ENCODE measurements around the gene STARD9. TPM values are rescaled to one million over a fixed set of nuclear protein-coding genes. Genes with fewer than 3 reads are reported as not detected.

The STARD9 gene
- total RNA-seq, 6 experiments from 2014 or later: 0.70 to 3.1 (median 1.5) TPM

DNA sequence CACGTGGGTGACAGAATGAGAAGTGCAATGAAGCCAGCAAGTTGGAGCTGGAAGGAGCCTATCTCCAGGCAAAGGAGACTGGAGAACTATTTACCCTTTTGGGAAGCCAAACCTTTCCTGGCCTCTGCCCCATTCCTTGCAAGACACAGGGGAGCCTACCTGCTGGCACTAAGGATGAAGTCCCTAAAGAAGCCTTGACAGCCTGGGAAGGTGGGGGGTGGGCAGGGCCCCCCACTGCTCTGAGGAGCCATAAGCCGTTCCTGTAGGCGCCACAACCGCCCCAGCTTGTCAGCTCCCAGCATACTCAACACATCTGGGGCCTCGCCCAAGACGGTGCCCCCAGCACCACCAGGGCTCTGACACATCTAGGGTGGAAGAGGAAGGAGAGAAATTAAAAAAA lies 156.1 kb downstream of the STARD9 start:
- intact Hi-C loops (cut with DNase I): no loop called here

GRCh38 chr15:42732095-42732827 lies 156.9 kb downstream of the STARD9 start:
- WGBS (ENCODE audit: insufficient coverage, low coverage, low lambda C conversion rate, missing lambda C conversion rate): 93% methylated on average over 12 of the region's 15 CpGs
- peaks cover 0 to 71% (median 22%) of the 10 kb centered on the region in 4 donors for H3K36me3 ChIP-seq
- H3K27ac ChIP-seq: no peak overlapping the region
- intact Hi-C loops (cut with DNase I): no loop called here
- H3K4me1 ChIP-seq: peaks cover 0 to 8% (median 0%) of the 10 kb centered on the region in 4 donors
- ATAC-seq (no peak), DNase-seq (no peak)
- no peaks in the 10 kb centered on the region for H3K9me3 ChIP-seq
- TF ChIP-seq POLR2A (IDR thresholded peaks at IDR 0.05): no peak
- TF ChIP-seq, protein P1, sequence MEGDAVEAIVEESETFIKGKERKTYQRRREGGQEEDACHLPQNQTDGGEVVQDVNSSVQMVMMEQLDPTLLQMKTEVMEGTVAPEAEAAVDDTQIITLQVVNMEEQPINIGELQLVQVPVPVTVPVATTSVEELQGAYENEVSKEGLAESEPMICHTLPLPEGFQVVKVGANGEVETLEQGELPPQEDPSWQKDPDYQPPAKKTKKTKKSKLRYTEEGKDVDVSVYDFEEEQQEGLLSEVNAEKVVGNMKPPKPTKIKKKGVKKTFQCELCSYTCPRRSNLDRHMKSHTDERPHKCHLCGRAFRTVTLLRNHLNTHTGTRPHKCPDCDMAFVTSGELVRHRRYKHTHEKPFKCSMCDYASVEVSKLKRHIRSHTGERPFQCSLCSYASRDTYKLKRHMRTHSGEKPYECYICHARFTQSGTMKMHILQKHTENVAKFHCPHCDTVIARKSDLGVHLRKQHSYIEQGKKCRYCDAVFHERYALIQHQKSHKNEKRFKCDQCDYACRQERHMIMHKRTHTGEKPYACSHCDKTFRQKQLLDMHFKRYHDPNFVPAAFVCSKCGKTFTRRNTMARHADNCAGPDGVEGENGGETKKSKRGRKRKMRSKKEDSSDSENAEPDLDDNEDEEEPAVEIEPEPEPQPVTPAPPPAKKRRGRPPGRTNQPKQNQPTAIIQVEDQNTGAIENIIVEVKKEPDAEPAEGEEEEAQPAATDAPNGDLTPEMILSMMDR (IDR thresholded peaks at IDR 0.05): no peak
- H3K4me3 ChIP-seq: no peak overlapping the region
- no peaks in the 10 kb centered on the region for H3K27me3 ChIP-seq

More for the DNA sequence above, 156.1 kb downstream of the STARD9 start:
- DNase-seq (no peak), ATAC-seq (no peak)
- TF ChIP-seq, protein P1 (IDR thresholded peaks at IDR 0.05): no peak
- TF ChIP-seq POLR2A (IDR thresholded peaks at IDR 0.05): no peak
- no peak overlapping the region for H3K4me3 ChIP-seq
- 97% methylated on average over 6 of the region's 6 CpGs for WGBS (ENCODE audit: insufficient coverage, low coverage, low lambda C conversion rate, missing lambda C conversion rate)
- peaks cover 0 to 7% (median 0%) of the 10 kb centered on the region in 4 donors for H3K4me1 ChIP-seq
- H3K9me3 ChIP-seq: no peaks in the 10 kb centered on the region
- H3K27me3 ChIP-seq: no peaks in the 10 kb centered on the region
- H3K27ac ChIP-seq: no peak overlapping the region
- peaks cover 0 to 77% (median 22%) of the 10 kb centered on the region in 4 donors for H3K36me3 ChIP-seq

GRCh38 chr15:42733027-42733426 lies 157.6 kb downstream of the STARD9 start:
- over 99% methylated on average over 10 of the region's 11 CpGs for WGBS (ENCODE audit: insufficient coverage, low coverage, low lambda C conversion rate, missing lambda C conversion rate)
- Histone ChIP-seq H3K27me3 (no peaks in the 10 kb centered on the region), H3K36me3 (peaks cover 0 to 67% (median 22%) of the 10 kb centered on the region in 4 donors), H3K4me3 (no peak overlapping the region), H3K27ac (no peak overlapping the region), H3K9me3 (no peaks in the 10 kb centered on the region), H3K4me1 (peaks cover 0 to 14% (median 2%) of the 10 kb centered on the region in 4 donors)
- DNase-seq (no peak), ATAC-seq (no peak)
- TF ChIP-seq POLR2A (IDR thresholded peaks at IDR 0.05): no peak
- TF ChIP-seq, protein P1 (IDR thresholded peaks at IDR 0.05): no peak
- intact Hi-C loops (cut with DNase I): no loop called here

- Histone ChIP-seq H3K27ac (no peak overlapping the region), H3K9me3 (no peaks in the 10 kb centered on the region), H3K36me3 (peaks cover 0 to 57% (median 22%) of the 10 kb centered on the region in 4 donors), H3K4me3 (no peak overlapping the region), H3K27me3 (no peaks in the 10 kb centered on the region), H3K4me1 (peaks cover 0 to 14% (median 2%) of the 10 kb centered on the region in 4 donors)
- no peak for TF ChIP-seq POLR2A (IDR thresholded peaks at IDR 0.05)
- TF ChIP-seq, protein P1 (IDR thresholded peaks at IDR 0.05): no peak
- ATAC-seq (no peak), DNase-seq (no peak)
- intact Hi-C loops (cut with DNase I): no loop called here
- 91% methylated on average over 5 of the region's 6 CpGs for WGBS (ENCODE audit: insufficient coverage, low coverage, low lambda C conversion rate, missing lambda C conversion rate)
Measured at GRCh38 chr15:42734076-42734672, 158.8 kb downstream of the STARD9 start.

Data from right lobe of liver (tissue), 6 donors.